Activated naive CD4-positive, alpha-beta T cell (primary cell): Measurements from ENCODE around the gene CMBL.
A peak's percentile ranks its signal among the peaks of the same experiment; 100 is the strongest.
"Not testable (repeated sequence)": the region's sequence is repeated elsewhere in the genome, so short reads cannot be mapped to it uniquely, and the experiment has no call there.

ENCODE experiments used
- DNase-seq, 4 experiments: peaks; one replicate each; lab custom pipeline; 2025; lab: John Stamatoyannopoulos, UW

The CMBL gene

GRCh38 chr5:10307206-10308148, at the start of gene CMBL:
Gene CMBL (minus strand): TSS chr5:10307902. CDS start chr5:10290762, 17,140 bp downstream.
- no peak for DNase-seq

GRCh38 chr5:10355071-10355889, 47.6 kb upstream of the CMBL start:
- DNase-seq: no peak

GRCh38 chr5:10354048-10354872, 46.6 kb upstream of the CMBL start:
- DNase-seq: peak in 3 of 4 experiments; percentile 10 to 44 (median 20)

- DNase-seq: peak; percentile 82 to 96 (median 92)
These were observed 45.7 kb upstream of the CMBL start, which contains the start of gene MARCHF6 for GRCh38 chr5:10353241-10354047. Gene MARCHF6 (plus strand): TSS chr5:10353695. CDS start chr5:10353899, 204 bp downstream.

GRCh38 chr5:10352430-10353240, 44.9 kb upstream of the CMBL start:
- no peak for DNase-seq

- DNase-seq: no peak
These were observed 44.2 kb upstream of the CMBL start for GRCh38 chr5:10351919-10352318.

GRCh38 chr5:10351199-10351905, 43.6 kb upstream of the CMBL start:
- no peak for DNase-seq

GRCh38 chr5:10348258-10348657, 40.6 kb upstream of the CMBL start:
- no peak for DNase-seq

GRCh38 chr5:10344461-10345106, 36.9 kb upstream of the CMBL start:
- not testable (repeated sequence) for DNase-seq

- DNase-seq: no peak
These were observed 35.8 kb upstream of the CMBL start for GRCh38 chr5:10343486-10343885.

- no peak for DNase-seq
These were observed 32.3 kb upstream of the CMBL start for GRCh38 chr5:10339958-10340357.

GRCh38 chr5:10339058-10339811, 31.5 kb upstream of the CMBL start:
- no peak for DNase-seq

- no peak for DNase-seq
These were observed 31.0 kb upstream of the CMBL start for GRCh38 chr5:10338686-10339057.

- DNase-seq: no peak
These were observed 30.3 kb upstream of the CMBL start for GRCh38 chr5:10337986-10338385.

- DNase-seq: no peak
These were observed 29.4 kb upstream of the CMBL start for GRCh38 chr5:10337107-10337506.

GRCh38 chr5:10335711-10336470, 28.2 kb upstream of the CMBL start:
- DNase-seq: no peak

GRCh38 chr5:10334831-10335230, 27.1 kb upstream of the CMBL start:
- DNase-seq: no peak
